CD4-positive, alpha-beta T cell treated with Interleukin-21 for 1 hour (primary cell): ENCODE measurements around the gene FER1L5.

ENCODE experiments used
- DNase-seq: peaks from one replicate; pipeline ENCODE4 v3.0.0-alpha.2; 2020

The FER1L5 gene

GRCh38 chr2:96681540-96681939 is 39.0 kb downstream of the FER1L5 start:
- DNase-seq = no peak

- DNase-seq = no peak
These were observed 40.7 kb downstream of the FER1L5 start for GRCh38 chr2:96683307-96683706.

GRCh38 chr2:96683972-96684820 is 41.6 kb downstream of the FER1L5 start:
- DNase-seq = no peak

GRCh38 chr2:96684883-96685576 is 42.5 kb downstream of the FER1L5 start:
- no peak for DNase-seq

- no peak for DNase-seq
These were observed 43.3 kb downstream of the FER1L5 start for GRCh38 chr2:96685577-96686459.

GRCh38 chr2:96687266-96687665 is 44.7 kb downstream of the FER1L5 start:
- no peak for DNase-seq

- DNase-seq = no peak
These were observed 45.4 kb downstream of the FER1L5 start for GRCh38 chr2:96687711-96688640.

GRCh38 chr2:96688649-96689430 is 46.3 kb downstream of the FER1L5 start:
- DNase-seq = no peak

GRCh38 chr2:96689431-96689991 is 46.9 kb downstream of the FER1L5 start:
- no peak for DNase-seq

- no peak for DNase-seq
These were observed 47.9 kb downstream of the FER1L5 start for GRCh38 chr2:96690306-96691021.

GRCh38 chr2:96691022-96691612 is 48.6 kb downstream of the FER1L5 start:
- no peak for DNase-seq

GRCh38 chr2:96692094-96692971 is 49.8 kb downstream of the FER1L5 start:
- no peak for DNase-seq

GRCh38 chr2:96693286-96694200 is 51.0 kb downstream of the FER1L5 start:
- no peak for DNase-seq

GRCh38 chr2:96694279-96694678 is 51.7 kb downstream of the FER1L5 start:
- DNase-seq = no peak

- DNase-seq = no peak
These were observed 52.4 kb downstream of the FER1L5 start for GRCh38 chr2:96694816-96695455.

- DNase-seq = no peak
These were observed 53.0 kb downstream of the FER1L5 start for GRCh38 chr2:96695602-96696001.

GRCh38 chr2:96697476-96697875 is 54.9 kb downstream of the FER1L5 start:
- no peak for DNase-seq
